Kidney epithelial cell (primary cell): ENCODE measurements around the gene PRRC2B. TPM values are rescaled to one million over a fixed set of nuclear protein-coding genes. Genes with fewer than 3 reads are reported as not detected.

Experiments
- DNase-seq: peaks from one replicate; pipeline ENCODE4 v3.0.0-alpha.2; 2010; ENCODE audit warnings: low read depth
- H3K27me3 ChIP-seq: 2 replicates; pipeline ENCODE4 v1.6.0; 2011; ENCODE audit warnings: low read length; ENCODE audit not compliant: control insufficient read depth, insufficient read depth
- H3K36me3 ChIP-seq: 2 replicates; pipeline ENCODE4 v1.5.1; 2011; ENCODE audit warnings: low read length; ENCODE audit not compliant: control insufficient read depth, insufficient read depth
- H3K4me3 ChIP-seq: 2 replicates; pipeline ENCODE4 v1.5.1; 2011; ENCODE audit warnings: low read depth, mild to moderate bottlenecking, control low read depth, low read length
- total RNA-seq: library from RNA; depleted of rRNA; stranded (reverse); fragments of >200 nt; gene quantifications from 2 replicates; pipeline ENCODE4 v1.2.3, GENCODE V29; 2015
- TF ChIP-seq, protein P1 (sequence below): IDR thresholded peaks from 2 replicates; pipeline ENCODE4 v1.5.1; 2011; ENCODE audit warnings: mild to moderate bottlenecking, moderate library complexity, low read length, control low read depth, inconsistent platforms; ENCODE audit not compliant: insufficient read depth, poor library complexity, severe bottlenecking

Gene PRRC2B
- total RNA-seq, 1 donor from 2014 or later: 158 TPM

DNA sequence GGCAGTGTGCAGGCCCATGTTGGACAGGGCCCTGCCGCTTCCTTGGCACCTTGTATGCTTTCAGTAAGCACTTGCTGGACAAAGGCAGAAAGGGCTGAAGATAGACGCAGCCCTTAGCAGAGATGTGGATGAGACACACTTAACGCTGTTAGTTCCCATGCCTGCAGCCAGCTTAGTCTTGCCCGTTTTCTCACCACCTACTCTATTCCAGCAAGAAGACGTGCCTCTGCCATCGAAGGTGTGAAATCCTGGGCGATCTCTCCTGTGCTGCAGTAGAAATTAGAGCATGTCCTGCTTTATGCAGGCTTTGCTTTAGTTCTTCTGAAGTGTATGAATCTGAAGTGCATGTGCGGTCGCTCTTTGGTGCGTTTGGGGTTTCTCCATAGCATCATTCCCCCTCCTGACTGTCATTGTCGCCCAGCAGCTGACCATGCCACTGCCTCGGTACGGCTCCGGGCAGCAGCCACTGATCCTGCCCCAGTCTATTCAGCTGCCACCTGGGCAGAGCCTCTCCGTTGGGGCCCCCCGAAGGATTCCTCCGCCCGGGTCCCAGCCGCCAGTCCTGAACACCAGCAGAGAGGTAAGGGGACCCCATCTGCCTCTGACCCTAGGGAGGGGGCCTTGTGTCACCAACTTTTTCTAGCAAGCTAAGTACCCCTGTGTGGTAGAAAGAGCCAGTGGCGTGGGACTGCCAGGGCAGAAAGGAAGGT is 97.3 kb downstream of the PRRC2B start:
- Histone ChIP-seq H3K36me3 (peaks cover 1% of the 10 kb centered on the region), H3K4me3 (no peak overlapping the region), H3K27me3 (no peaks in the 10 kb centered on the region)
- no peak for DNase-seq
- TF ChIP-seq, protein P1, sequence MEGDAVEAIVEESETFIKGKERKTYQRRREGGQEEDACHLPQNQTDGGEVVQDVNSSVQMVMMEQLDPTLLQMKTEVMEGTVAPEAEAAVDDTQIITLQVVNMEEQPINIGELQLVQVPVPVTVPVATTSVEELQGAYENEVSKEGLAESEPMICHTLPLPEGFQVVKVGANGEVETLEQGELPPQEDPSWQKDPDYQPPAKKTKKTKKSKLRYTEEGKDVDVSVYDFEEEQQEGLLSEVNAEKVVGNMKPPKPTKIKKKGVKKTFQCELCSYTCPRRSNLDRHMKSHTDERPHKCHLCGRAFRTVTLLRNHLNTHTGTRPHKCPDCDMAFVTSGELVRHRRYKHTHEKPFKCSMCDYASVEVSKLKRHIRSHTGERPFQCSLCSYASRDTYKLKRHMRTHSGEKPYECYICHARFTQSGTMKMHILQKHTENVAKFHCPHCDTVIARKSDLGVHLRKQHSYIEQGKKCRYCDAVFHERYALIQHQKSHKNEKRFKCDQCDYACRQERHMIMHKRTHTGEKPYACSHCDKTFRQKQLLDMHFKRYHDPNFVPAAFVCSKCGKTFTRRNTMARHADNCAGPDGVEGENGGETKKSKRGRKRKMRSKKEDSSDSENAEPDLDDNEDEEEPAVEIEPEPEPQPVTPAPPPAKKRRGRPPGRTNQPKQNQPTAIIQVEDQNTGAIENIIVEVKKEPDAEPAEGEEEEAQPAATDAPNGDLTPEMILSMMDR: no peak

DNA sequence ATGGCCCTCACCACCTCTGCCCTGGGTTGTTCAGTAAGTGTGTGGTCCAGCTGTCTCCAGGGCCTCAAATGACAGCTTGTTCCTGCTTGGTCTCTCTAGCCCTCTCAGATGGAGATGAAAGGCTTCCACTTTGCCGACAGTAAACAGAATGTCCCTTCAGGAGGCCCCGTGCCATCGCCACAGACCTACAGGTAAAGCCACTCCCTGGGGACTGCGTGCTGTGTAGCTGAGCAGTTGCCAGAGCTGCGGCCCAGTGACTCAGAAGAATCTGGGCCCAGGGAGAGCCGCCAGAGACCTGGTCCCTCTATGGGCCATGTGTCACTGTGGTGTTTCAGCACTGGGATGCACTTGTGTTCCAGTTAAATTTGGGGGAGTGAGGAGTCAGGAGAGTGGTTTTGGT is 98.2 kb downstream of the PRRC2B start:
- TF ChIP-seq, protein P1: no peak
- Histone ChIP-seq H3K27me3 (no peaks in the 10 kb centered on the region), H3K36me3 (peaks cover 3% of the 10 kb centered on the region), H3K4me3 (no peak overlapping the region)
- DNase-seq: no peak

DNA sequence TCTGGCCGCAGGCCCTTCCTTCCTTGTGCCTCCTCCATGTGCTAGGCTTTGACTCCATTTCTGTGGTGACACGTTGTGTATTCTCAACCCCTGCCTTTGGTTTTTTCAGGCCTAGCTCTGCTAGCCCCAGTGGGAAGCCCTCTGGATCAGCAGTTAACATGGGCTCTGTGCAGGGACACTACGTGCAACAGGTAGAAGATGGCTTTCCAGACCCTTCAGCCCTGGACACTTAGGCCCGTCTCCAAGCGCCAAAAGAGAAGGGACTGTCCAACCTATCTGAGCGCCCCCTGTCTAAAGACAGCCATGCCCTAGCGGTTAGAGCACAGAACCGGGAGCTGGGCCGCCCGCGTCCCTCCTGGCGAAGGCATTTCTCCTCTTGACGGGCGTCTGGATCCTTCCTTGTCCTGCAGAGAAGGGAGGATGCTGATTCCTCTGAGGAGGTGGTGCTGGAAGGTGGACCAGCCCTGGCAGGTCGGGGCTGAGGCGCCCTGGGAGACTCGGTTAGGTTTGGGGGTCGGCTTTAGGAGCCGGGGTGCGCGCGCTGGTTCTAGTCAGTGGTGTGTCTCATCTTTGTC is 100.5 kb downstream of the PRRC2B start:
- no peak for DNase-seq
- Histone ChIP-seq H3K27me3 (no peaks in the 10 kb centered on the region), H3K4me3 (no peak overlapping the region), H3K36me3 (peaks cover 2% of the 10 kb centered on the region)
- TF ChIP-seq, protein P1: no peak

DNA sequence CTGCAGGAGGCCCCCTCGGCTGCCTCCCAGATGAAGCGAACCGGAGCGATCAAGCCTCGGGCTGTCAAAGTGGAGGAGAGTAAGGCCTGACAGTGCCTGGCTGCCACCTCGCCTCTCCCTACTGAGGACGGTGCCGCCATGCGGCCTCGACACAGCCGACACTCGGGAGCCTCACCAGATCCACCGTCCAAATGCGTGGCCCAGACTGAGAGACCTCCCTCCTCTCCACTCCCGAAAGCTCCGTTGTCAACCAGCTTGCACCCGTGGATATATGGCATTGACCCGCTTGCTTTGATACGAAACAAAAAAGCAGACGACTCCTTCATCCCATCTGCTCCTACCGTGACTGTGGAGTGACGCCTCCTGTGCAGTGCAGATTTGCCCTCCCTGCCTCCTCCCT is 101.9 kb downstream of the PRRC2B start:
- Histone ChIP-seq H3K4me3 (no peak overlapping the region), H3K27me3 (no peaks in the 10 kb centered on the region), H3K36me3 (peaks cover 2% of the 10 kb centered on the region)
- TF ChIP-seq, protein P1: no peak
- DNase-seq: no peak

DNA sequence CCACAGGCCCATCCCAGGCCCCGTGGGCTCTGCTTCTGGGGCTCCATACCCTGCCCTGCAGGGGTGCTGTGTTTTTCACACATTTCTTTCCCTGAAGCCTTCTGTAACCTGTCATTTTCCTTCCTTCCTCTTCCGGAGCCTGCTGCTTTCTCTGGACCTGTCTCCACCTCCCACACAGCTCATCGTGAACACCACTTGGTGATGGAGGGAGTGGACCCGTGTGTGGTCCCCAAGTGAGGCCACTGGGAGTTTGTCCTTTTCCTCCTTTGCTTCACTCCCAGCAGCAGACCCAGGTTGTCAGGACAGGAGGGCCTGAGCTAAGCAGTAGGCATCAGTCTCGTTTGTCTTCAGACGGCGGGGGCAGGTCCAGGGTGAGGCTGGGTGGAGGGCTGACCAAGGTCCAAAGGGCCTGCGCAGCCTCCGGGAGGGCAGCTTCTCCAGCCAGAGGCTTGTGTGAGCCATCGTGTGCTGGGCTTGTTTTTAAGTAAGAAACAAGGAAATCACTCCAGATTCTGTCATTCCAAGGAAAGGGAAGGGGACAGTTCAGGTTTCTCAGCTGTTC is 103.0 kb downstream of the PRRC2B start:
- Histone ChIP-seq H3K36me3 (peaks cover 2% of the 10 kb centered on the region), H3K4me3 (no peak overlapping the region), H3K27me3 (no peaks in the 10 kb centered on the region)
- DNase-seq: no peak
- TF ChIP-seq, protein P1: no peak

DNA sequence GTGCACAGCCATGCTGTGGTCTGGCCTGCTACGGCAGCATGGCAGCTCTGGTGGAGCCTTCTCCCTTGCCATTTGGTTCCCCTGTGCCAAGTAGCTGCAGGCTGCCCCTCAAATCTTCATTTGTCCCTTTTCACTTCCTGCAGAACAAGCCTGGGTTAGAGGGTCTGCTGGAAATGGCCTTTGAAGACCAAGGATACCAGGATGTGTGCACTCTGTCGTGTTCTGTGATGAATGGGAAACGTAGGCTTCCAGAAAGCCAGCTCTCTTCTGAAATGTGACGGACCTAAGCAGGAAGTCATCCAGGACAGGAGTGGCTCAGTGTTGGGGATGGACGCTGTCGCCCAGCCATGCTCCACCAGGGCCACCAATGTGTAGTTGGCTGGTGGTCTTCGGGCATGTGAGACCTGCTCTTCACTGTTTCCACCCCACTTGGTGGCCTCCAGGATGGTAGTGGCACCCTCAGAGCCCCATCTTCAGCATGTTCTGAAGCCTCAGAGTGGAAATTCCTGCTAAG is 105.4 kb downstream of the PRRC2B start:
- Histone ChIP-seq H3K36me3 (peaks cover 2% of the 10 kb centered on the region), H3K27me3 (no peaks in the 10 kb centered on the region), H3K4me3 (no peak overlapping the region)
- no peak for DNase-seq
- TF ChIP-seq, protein P1: no peak
